GM12878 (cell line): ENCODE measurements around the gene MITF. TPM values are rescaled to one million over a fixed set of nuclear protein-coding genes. Genes with fewer than 3 reads are reported as not detected.

Experiments
- ATAC-seq: fragments of 200-7000 bp; cut with Tn5 transposase; 3 replicates; pipeline ENCODE4 v1.9.1; 2020; ENCODE audit warnings: mild to moderate bottlenecking, moderate library complexity
- BruUV-seq: library from RNA; stranded (reverse); fragments of 400-500 nt; replicated peaks from 2 replicates; lab custom pipeline; 2021; lab: Mats Ljungman, UMichigan
- CTCF ChIA-PET: fragments of 300-600 bp; sonication (Branson Sonifier 250); formaldehyde crosslinking; extraction: SDS; loops from one replicate; lab custom pipeline; 2021; ENCODE audit warnings: inconsistent platforms; lab: Yijun Ruan, JAX
- POLR2A ChIA-PET: fragments of 350-600 bp; formaldehyde crosslinking; extraction: SDS; loops from one replicate; lab custom pipeline; 2021; ENCODE audit warnings: inconsistent platforms; lab: Charles Lee
- RAD21 ChIA-PET: fragments of 300-600 bp; sonication (Branson Sonifier 250); formaldehyde crosslinking; loops from one replicate; lab custom pipeline; 2023; ENCODE audit warnings: antibody characterized with exemption; ENCODE audit not compliant: unreplicated experiment; lab: Charles Lee
- SMC1A ChIA-PET: fragments of 300-600 bp; sonication (Branson Sonifier 250); formaldehyde crosslinking; loops from one replicate; lab custom pipeline; 2023; ENCODE audit not compliant: unreplicated experiment, uncharacterized antibody; lab: Charles Lee
- DNase-seq: peaks from one replicate; pipeline ENCODE4 v3.0.0-alpha.2; 2011; ENCODE audit warnings: low read depth, low spot score
- FAIRE-seq: peaks from 3 replicates; lab custom pipeline; 2011; peaks lifted over from hg19 to GRCh38; lab: Jason Lieb, UNC
- H2AFZ ChIP-seq: 2 replicates; pipeline ENCODE4 v1.6.0; 2011; ENCODE audit warnings: low read depth, low read length, control low read depth; ENCODE audit not compliant: control insufficient read depth
- H3K27ac ChIP-seq: 2 replicates; pipeline ENCODE4 v1.5.1; 2011; ENCODE audit warnings: control low read depth; ENCODE audit not compliant: control insufficient read depth, insufficient read depth
- H3K27me3 ChIP-seq, 2 experiments: replicated peaks in 1 of 2; 2 replicates each; pipeline versions ENCODE4 v1.6.0 to v1.6.1; 2011; ENCODE audit warnings: low read length in 1 of 2; ENCODE audit not compliant: control insufficient read depth in 2 of 2, insufficient read depth in 2 of 2
- H3K36me3 ChIP-seq, 2 experiments: 2 replicates each; pipeline ENCODE4 v1.5.1; 2011; ENCODE audit warnings: low read length in 1 of 2; ENCODE audit not compliant: control insufficient read depth in 2 of 2, insufficient read depth in 2 of 2
- H3K4me1 ChIP-seq: 2 replicates; pipeline ENCODE4 v1.6.1; 2011; ENCODE audit warnings: mild to moderate bottlenecking, low read length, moderate library complexity, mixed read lengths; ENCODE audit not compliant: control insufficient read depth, insufficient read depth
- H3K4me2 ChIP-seq: 2 replicates; pipeline ENCODE4 v1.6.0; 2011; ENCODE audit warnings: control low read depth; ENCODE audit not compliant: control insufficient read depth, insufficient read depth
- H3K4me3 ChIP-seq: fragments of 200-600 bp; sonication (generic); 2 replicates; pipeline ENCODE4 v1.5.1; 2016
- H3K79me2 ChIP-seq: 2 replicates; pipeline ENCODE4 v1.6.0; 2011; ENCODE audit warnings: low read length; ENCODE audit not compliant: control insufficient read depth, insufficient read depth
- H3K9ac ChIP-seq: 2 replicates; pipeline ENCODE4 v1.8.0; 2011; ENCODE audit warnings: low read length, control low read depth, mixed read lengths; ENCODE audit not compliant: control insufficient read depth, insufficient read depth
- H3K9me3 ChIP-seq: replicated peaks from 3 replicates; pipeline ENCODE4 v1.5.1; 2011; ENCODE audit warnings: mild to moderate bottlenecking, low read length; ENCODE audit not compliant: control insufficient read depth, insufficient read depth
- H4K20me1 ChIP-seq: 2 replicates; pipeline ENCODE4 v1.6.0; 2011; ENCODE audit not compliant: control insufficient read depth, insufficient read depth
- BACH1 ChIP-seq: fragments of 450-650 bp; IDR thresholded peaks from 2 replicates; pipeline ENCODE4 v1.6.1; 2017; ENCODE audit warnings: mild to moderate bottlenecking, borderline replicate concordance
- BCL3 ChIP-seq: IDR thresholded peaks from 2 replicates; pipeline ENCODE4 v1.6.1; 2011; ENCODE audit warnings: borderline replicate concordance, low read depth, mild to moderate bottlenecking, moderate library complexity, low read length; ENCODE audit not compliant: insufficient read depth, poor library complexity, severe bottlenecking
- CEBPZ ChIP-seq: fragments of 150-350 bp; IDR thresholded peaks from 2 replicates; pipeline ENCODE4 v1.6.1; 2016; ENCODE audit warnings: low read depth, low read length
- NFIC ChIP-seq: IDR thresholded peaks from 2 replicates; pipeline ENCODE4 v1.6.1; 2012; ENCODE audit warnings: low read depth, mild to moderate bottlenecking, inconsistent platforms, low read length, moderate library complexity
- RFX5 ChIP-seq: IDR thresholded peaks from 2 replicates; pipeline ENCODE4 v1.6.1; 2011; ENCODE audit warnings: low read depth, low read length, improper control_type of control experiment
- STAT3 ChIP-seq: IDR thresholded peaks from 2 replicates; pipeline ENCODE4 v1.6.1; 2011; ENCODE audit warnings: low read depth, low read length, improper control_type of control experiment
- SUPT20H ChIP-seq: IDR thresholded peaks from 2 replicates; pipeline ENCODE4 v1.6.1; 2011; ENCODE audit warnings: low read depth, mild to moderate bottlenecking, low read length, moderate library complexity, borderline replicate concordance; ENCODE audit not compliant: control insufficient read depth
- TBL1XR1 ChIP-seq: IDR thresholded peaks from 2 replicates; pipeline ENCODE4 v1.6.1; 2012; ENCODE audit warnings: low read depth, low read length, improper control_type of control experiment
- USF2 ChIP-seq: IDR thresholded peaks from 2 replicates; pipeline ENCODE4 v1.6.1; 2011; ENCODE audit warnings: low read depth, low read length, improper control_type of control experiment, borderline replicate concordance
- ZNF207 ChIP-seq: fragments of 450-650 bp; IDR thresholded peaks from 2 replicates; pipeline ENCODE4 v1.6.1; 2014; ENCODE audit warnings: antibody characterized with exemption, mild to moderate bottlenecking, borderline replicate concordance
- ZZZ3 ChIP-seq: IDR thresholded peaks from 2 replicates; pipeline ENCODE4 v1.6.1; 2011; ENCODE audit warnings: low read depth; ENCODE audit not compliant: control insufficient read depth, insufficient read length
- WGBS: methylation state at CpG from one replicate; pipeline ENCODE4 v1.1.6; 2016; ENCODE audit warnings: low lambda C conversion rate; ENCODE audit not compliant: insufficient replicate concordance, insufficient coverage; ENCODE audit errors: missing lambda C conversion rate; 5-methylcytosine and 5-hydroxymethylcytosine counted together
- in situ Hi-C: fragments of 300-500 bp; cut with MboI; formaldehyde crosslinking; loops from 9 replicates; pipeline ENCODE4 v1.14.3; 2018; ENCODE audit warnings: mixed read lengths
- intact Hi-C: fragments of 100-400 bp; cut with micrococcal nuclease; formaldehyde crosslinking; loops from one replicate; pipeline ENCODE4 v1.14.2; 2022; ENCODE audit not compliant: unreplicated experiment
- polyA plus RNA-seq, 11 experiments: library from polyadenylated mRNA; depleted of rRNA in 4 of 11; unstranded in 6 of 11; stranded (reverse) in 5 of 11; fragments of >200 nt; fragmentation: Nextera tagmentation in 4 of 11; fragmentation: Illumina TruSeq in 1 of 11; extraction: Ambion mirVana in 4 of 11; extraction: Trizol in 1 of 11; gene quantifications; 1 replicate in 1 of 11; 2 replicates in 10 of 11; pipeline versions ENCODE4 v1.2.1 to v1.2.3, GENCODE V29; 2011 to 2016; ENCODE audit warnings: inconsistent platforms in 2 of 11, missing spikeins in 2 of 11, low read depth in 1 of 11
- total RNA-seq, 4 experiments: library from RNA; depleted of rRNA in 3 of 4; stranded (reverse); fragments of >200 nt in 3 of 4; fragmentation: Illumina TruSeq in 1 of 4; extraction: Trizol in 1 of 4; gene quantifications; 2 replicates each; pipeline versions ENCODE4 v1.2.1 to v1.2.3, GENCODE V29; 2013 to 2021

Gene MITF
- total and polyA plus RNA-seq, 10 of the 15 experiments (the other 5 are each of a cell fraction or from before 2014, with no cell fraction given): under 0.01 to 0.90 (median 0.06) TPM; not detected in 3

- TF ChIP-seq CEBPZ (no peak), STAT3 (no peak), ZNF207 (no peak), RFX5 (no peak), BCL3 (no peak), USF2 (no peak)
- TF ChIP-seq, all 136 proteins: peak for 0
Measured at GRCh38 chr3:69775751-69776150, 36.5 kb downstream of the MITF start (continued).

- Histone ChIP-seq H3K9ac (no peak overlapping the region), H3K79me2 (no peaks in the 10 kb centered on the region), H3K27me3 (no peaks in the 10 kb centered on the region), H3K36me3 (no peaks in the 10 kb centered on the region), H3K27ac (no peak overlapping the region), H2AFZ (no peak overlapping the region), H3K9me3 (no peaks in the 10 kb centered on the region), H3K4me3 (no peak overlapping the region), H3K4me2 (no peak overlapping the region), H4K20me1 (no peaks in the 10 kb centered on the region), H3K4me1 (no peaks in the 10 kb centered on the region)
- DNase-seq (no peak), ATAC-seq (no peak), FAIRE-seq (no peak)
- intact Hi-C loops (no loop called here), in situ Hi-C loops (no loop called here)
- BruUV-seq: no TSS peak
- SMC1A ChIA-PET: no interaction called here
- TF ChIP-seq BACH1 (no peak), SUPT20H (no peak), STAT3 (no peak), TBL1XR1 (no peak), ZZZ3 (no peak), NFIC (no peak), CEBPZ (no peak)
- WGBS: 29% methylated on average over 3 of the region's 3 CpGs
- RAD21 ChIA-PET: no interaction called here
- CTCF ChIA-PET: no interaction called here
- POLR2A ChIA-PET: no interaction called here
Measured at GRCh38 chr3:69776289-69776688, 37.0 kb downstream of the MITF start.
